GM21825 (cell line): ENCODE measurements around the gene TNRC6A.
"Not testable (repeated sequence)": the region's sequence is repeated elsewhere in the genome, so short reads cannot be mapped to it uniquely, and the experiment has no call there.

Experiments used
- ATAC-seq: cut with Tn5 transposase; IDR thresholded peaks from one replicate; pipeline ENCODE4 v1.9.1; 2021; ENCODE audit warnings: mild to moderate bottlenecking, moderate library complexity; ENCODE audit not compliant: unreplicated experiment

Gene TNRC6A

GRCh38 chr16:24810951-24811843 is 81.7 kb downstream of the TNRC6A start:
- no peak for ATAC-seq

- ATAC-seq: not testable (repeated sequence)
These were observed 83.4 kb downstream of the TNRC6A start for GRCh38 chr16:24812813-24813212.

- no peak for ATAC-seq
These were observed 85.6 kb downstream of the TNRC6A start for GRCh38 chr16:24815021-24815420.

GRCh38 chr16:24816688-24817087 is 87.2 kb downstream of the TNRC6A start:
- no peak for ATAC-seq

GRCh38 chr16:24819462-24820040 is 90.1 kb downstream of the TNRC6A start:
- ATAC-seq: no peak

GRCh38 chr16:24820522-24820921 is 91.1 kb downstream of the TNRC6A start:
- no peak for ATAC-seq

- ATAC-seq: no peak
These were observed 91.7 kb downstream of the TNRC6A start for GRCh38 chr16:24821129-24821528.

GRCh38 chr16:24822542-24822941 is 93.1 kb downstream of the TNRC6A start:
- ATAC-seq: no peak

GRCh38 chr16:24822974-24823373 is 93.5 kb downstream of the TNRC6A start:
- ATAC-seq: no peak

- ATAC-seq: no peak
These were observed 96.2 kb downstream of the TNRC6A start for GRCh38 chr16:24825696-24826095.

GRCh38 chr16:24826096-24826690 is 96.7 kb downstream of the TNRC6A start:
- ATAC-seq: no peak

GRCh38 chr16:24826817-24827566 is 97.5 kb downstream of the TNRC6A start:
- ATAC-seq: no peak

GRCh38 chr16:24829153-24829552 is 99.7 kb downstream of the TNRC6A start:
- no peak for ATAC-seq

- no peak for ATAC-seq
These were observed 103.9 kb downstream of the TNRC6A start for GRCh38 chr16:24833352-24833751.

GRCh38 chr16:24834459-24835335 is 105.2 kb downstream of the TNRC6A start:
- ATAC-seq: no peak

GRCh38 chr16:24836836-24837235 is 107.4 kb downstream of the TNRC6A start:
- ATAC-seq: no peak

GRCh38 chr16:24837969-24838368 is 108.5 kb downstream of the TNRC6A start:
- ATAC-seq: no peak

- no peak for ATAC-seq
These were observed 109.3 kb downstream of the TNRC6A start for GRCh38 chr16:24838554-24839266.

- no peak for ATAC-seq
These were observed 110.0 kb downstream of the TNRC6A start for GRCh38 chr16:24839347-24839972.
